ENCODE data around the gene PPP6R2.

DNA sequence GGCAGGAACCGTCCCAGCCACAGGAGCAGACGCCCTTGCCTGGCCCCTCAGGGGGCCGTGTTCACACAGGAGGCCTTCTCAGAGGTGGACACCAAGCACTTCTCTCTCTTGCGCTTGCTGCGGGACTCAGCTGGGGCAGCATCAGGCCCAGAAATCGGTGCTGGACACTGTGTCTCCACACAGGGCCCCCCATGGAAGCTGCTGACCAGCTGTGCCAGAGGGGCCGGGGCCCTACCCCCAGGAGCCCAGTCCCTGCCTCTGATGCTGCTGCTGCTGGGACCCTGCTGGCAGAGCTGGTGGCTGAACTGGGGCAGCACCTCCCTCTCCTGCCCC is 39.6 kb upstream of the PPP6R2 start:
- TF ChIP-seq, protein P1, sequence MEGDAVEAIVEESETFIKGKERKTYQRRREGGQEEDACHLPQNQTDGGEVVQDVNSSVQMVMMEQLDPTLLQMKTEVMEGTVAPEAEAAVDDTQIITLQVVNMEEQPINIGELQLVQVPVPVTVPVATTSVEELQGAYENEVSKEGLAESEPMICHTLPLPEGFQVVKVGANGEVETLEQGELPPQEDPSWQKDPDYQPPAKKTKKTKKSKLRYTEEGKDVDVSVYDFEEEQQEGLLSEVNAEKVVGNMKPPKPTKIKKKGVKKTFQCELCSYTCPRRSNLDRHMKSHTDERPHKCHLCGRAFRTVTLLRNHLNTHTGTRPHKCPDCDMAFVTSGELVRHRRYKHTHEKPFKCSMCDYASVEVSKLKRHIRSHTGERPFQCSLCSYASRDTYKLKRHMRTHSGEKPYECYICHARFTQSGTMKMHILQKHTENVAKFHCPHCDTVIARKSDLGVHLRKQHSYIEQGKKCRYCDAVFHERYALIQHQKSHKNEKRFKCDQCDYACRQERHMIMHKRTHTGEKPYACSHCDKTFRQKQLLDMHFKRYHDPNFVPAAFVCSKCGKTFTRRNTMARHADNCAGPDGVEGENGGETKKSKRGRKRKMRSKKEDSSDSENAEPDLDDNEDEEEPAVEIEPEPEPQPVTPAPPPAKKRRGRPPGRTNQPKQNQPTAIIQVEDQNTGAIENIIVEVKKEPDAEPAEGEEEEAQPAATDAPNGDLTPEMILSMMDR (IDR thresholded peaks at IDR 0.05): no peak
- no peak for TF ChIP-seq POLR2A (IDR thresholded peaks at IDR 0.05)
